Neuronal stem cell (in vitro differentiated cells): ENCODE measurements around the gene SDC3.

Experiments used
- DNase-seq: peaks from one replicate; pipeline ENCODE4 v3.0.0-alpha.2; 2013; ENCODE audit warnings: low spot score
- H2AFZ ChIP-seq: one replicate; pipeline ENCODE4 v1.6.1; 2013; ENCODE audit warnings: mild to moderate bottlenecking, low read length, inconsistent platforms
- H2AK5ac ChIP-seq: 2 replicates; pipeline ENCODE4 v1.6.1; 2013; ENCODE audit warnings: low read depth, mild to moderate bottlenecking, inconsistent platforms, low read length, moderate library complexity, mixed read lengths
- H2BK120ac ChIP-seq: 2 replicates; pipeline ENCODE4 v1.6.1; 2013; ENCODE audit warnings: low read depth, mild to moderate bottlenecking, inconsistent platforms, low read length, moderate library complexity, mixed read lengths
- H2BK12ac ChIP-seq: one replicate; pipeline ENCODE4 v1.6.1; 2013; ENCODE audit warnings: low read length, inconsistent platforms
- H2BK15ac ChIP-seq: 2 replicates; pipeline ENCODE4 v1.6.1; 2013; ENCODE audit warnings: mild to moderate bottlenecking, low read length, inconsistent platforms, mixed read lengths
- H2BK5ac ChIP-seq: one replicate; pipeline ENCODE4 v1.6.1; 2013; ENCODE audit warnings: inconsistent platforms, mild to moderate bottlenecking, low read length, moderate library complexity
- H3K14ac ChIP-seq: one replicate; pipeline ENCODE4 v1.6.1; 2013; ENCODE audit warnings: low read length, inconsistent platforms
- H3K18ac ChIP-seq: 2 replicates; pipeline ENCODE4 v1.6.1; 2013; ENCODE audit warnings: low read length, inconsistent platforms
- H3K23ac ChIP-seq: 2 replicates; pipeline ENCODE4 v1.6.1; 2013; ENCODE audit warnings: low read depth, mild to moderate bottlenecking, mixed read lengths, low read length, inconsistent platforms; ENCODE audit not compliant: poor library complexity
- H3K27ac ChIP-seq: replicated peaks from 3 replicates; pipeline ENCODE4 v1.5.1; 2013; ENCODE audit warnings: low read length, inconsistent platforms
- H3K27me3 ChIP-seq, 3 experiments: 2 replicates each; pipeline ENCODE4 v1.6.1; 2013; ENCODE audit warnings: low read length in 3 of 3, mild to moderate bottlenecking in 2 of 3, inconsistent platforms in 1 of 3, low read depth in 1 of 3, mixed read lengths in 1 of 3, moderate library complexity in 1 of 3; ENCODE audit not compliant: control insufficient read depth in 3 of 3, insufficient read depth in 3 of 3
- H3K36me3 ChIP-seq, 2 donors: replicated peaks in 1 of 2; 2 replicates each; pipeline ENCODE4 v1.6.1; 2013; ENCODE audit warnings: low read length in 2 of 2; ENCODE audit not compliant: control insufficient read depth in 2 of 2, insufficient read depth in 2 of 2
- H3K4ac ChIP-seq: 2 replicates; pipeline ENCODE4 v1.6.1; 2013; ENCODE audit warnings: inconsistent platforms, mild to moderate bottlenecking, low read length, moderate library complexity
- H3K4me1 ChIP-seq, 2 donors: 1 replicate in 1 of 2; 2 replicates in 1 of 2; pipeline ENCODE4 v1.6.1; 2013; ENCODE audit warnings: low read length in 2 of 2, low read depth in 1 of 2; ENCODE audit not compliant: control insufficient read depth in 2 of 2, insufficient read depth in 1 of 2
- H3K4me2 ChIP-seq: one replicate; pipeline ENCODE4 v1.6.1; 2013; ENCODE audit warnings: mild to moderate bottlenecking, low read length, inconsistent platforms; ENCODE audit not compliant: insufficient read depth, poor library complexity, severe bottlenecking
- H3K4me3 ChIP-seq, 2 donors: 2 replicates each; pipeline ENCODE4 v1.5.1; 2013; ENCODE audit warnings: low read length in 2 of 2, mild to moderate bottlenecking in 2 of 2, inconsistent platforms in 1 of 2, moderate library complexity in 1 of 2
- H3K79me1 ChIP-seq: one replicate; pipeline ENCODE4 v1.6.1; 2013; ENCODE audit warnings: low read depth, mild to moderate bottlenecking, inconsistent platforms, low read length, moderate library complexity
- H3K9ac ChIP-seq: one replicate; pipeline ENCODE4 v1.6.1; 2013; ENCODE audit warnings: mild to moderate bottlenecking, low read depth, low read length, inconsistent platforms; ENCODE audit not compliant: poor library complexity
- H3K9me3 ChIP-seq, 2 donors: replicated peaks in 1 of 2; 2 replicates each; pipeline versions ENCODE3 to v1.6.1; 2013; ENCODE audit warnings: low read length in 2 of 2, mild to moderate bottlenecking in 2 of 2, inconsistent platforms in 1 of 2, low read depth in 1 of 2, mixed read lengths in 1 of 2, moderate library complexity in 1 of 2; ENCODE audit not compliant: control insufficient read depth in 2 of 2, insufficient read depth in 1 of 2
- H4K8ac ChIP-seq: one replicate; pipeline ENCODE4 v1.6.1; 2013; ENCODE audit warnings: low read depth, mild to moderate bottlenecking, inconsistent platforms, low read length, moderate library complexity
- H4K91ac ChIP-seq: one replicate; pipeline ENCODE4 v1.6.1; 2013; ENCODE audit warnings: low read length, low read depth, mild to moderate bottlenecking, inconsistent platforms; ENCODE audit not compliant: poor library complexity
- WGBS, 2 donors: extraction: QIAGEN DNeasy Blood & Tissue Kit; methylation state at CpG; one replicate each; pipeline ENCODE4 v1.1.7; 2013; ENCODE audit warnings: missing lambda C conversion rate in 2 of 2, mixed read lengths in 1 of 2; ENCODE audit not compliant: insufficient read length in 2 of 2, insufficient replicate concordance in 1 of 2; ENCODE audit errors: extremely low coverage in 2 of 2; 5-methylcytosine and 5-hydroxymethylcytosine counted together

Gene SDC3

DNA sequence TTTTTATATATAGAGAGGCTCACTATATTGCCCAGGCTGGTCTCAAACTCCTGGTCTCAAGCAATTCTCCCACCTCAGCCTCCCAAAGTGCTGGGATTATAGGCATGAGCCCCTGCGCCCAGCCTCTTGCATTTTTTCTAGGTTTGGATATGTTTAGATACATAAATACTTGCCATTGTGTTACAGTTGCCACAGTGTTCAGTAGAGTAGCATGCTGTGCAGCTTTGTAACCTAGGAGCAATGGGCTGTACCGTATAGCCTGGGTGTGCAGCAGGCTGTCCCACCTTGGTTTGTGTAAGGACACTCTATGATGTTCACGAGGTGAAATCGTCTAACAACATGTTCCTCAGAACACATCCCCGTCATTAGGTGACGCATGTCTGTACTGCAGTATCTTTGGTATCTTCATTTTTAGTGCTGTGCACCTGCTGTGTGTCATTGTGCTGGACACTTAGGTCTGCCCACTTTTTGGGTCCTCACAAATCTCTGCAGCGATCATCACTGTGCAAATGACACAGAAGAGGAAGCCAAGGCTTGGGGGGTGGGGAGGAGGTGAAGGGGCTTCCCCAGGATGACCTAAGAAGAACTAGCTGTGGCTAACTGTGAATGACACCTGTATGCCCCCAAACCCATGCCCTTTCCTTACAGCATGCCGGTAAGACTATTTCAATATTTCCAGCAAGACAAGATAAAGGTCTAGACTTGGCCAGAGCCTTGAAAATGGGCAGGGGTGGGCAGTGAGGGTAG lies 44.5 kb downstream of the SDC3 start:
- no peak overlapping the region for H3K23ac ChIP-seq
- peak overlapping the region; percentile 48 for H2BK12ac ChIP-seq
- H3K4me1 ChIP-seq: peaks cover 9% of the 10 kb centered on the region in 2 donors
- no peak overlapping the region for H2BK5ac ChIP-seq
- no peaks in the 10 kb centered on the region for H3K9me3 ChIP-seq
- peak overlapping the region; percentile 72 for H4K8ac ChIP-seq
- H3K79me1 ChIP-seq: no peaks in the 10 kb centered on the region
- H3K18ac ChIP-seq: peak overlapping the region; percentile 55
- DNase-seq: no peak
- H3K14ac ChIP-seq: no peak overlapping the region
- peak overlapping the region; percentile 15 for H3K9ac ChIP-seq
- no peaks in the 10 kb centered on the region for H3K36me3 ChIP-seq
- no peak overlapping the region for H3K27ac ChIP-seq
- no peak overlapping the region for H2BK120ac ChIP-seq
- no peak overlapping the region for H4K91ac ChIP-seq
- no peaks in the 10 kb centered on the region for H3K27me3 ChIP-seq
- H2BK15ac ChIP-seq: no peak overlapping the region
- H2AFZ ChIP-seq: no peak overlapping the region
- no peak overlapping the region for H2AK5ac ChIP-seq
- no peak overlapping the region for H3K4me2 ChIP-seq
- no CpG with 5 or more reads among the region's 8 CpGs for WGBS, 2 donors
- no peak overlapping the region for H3K4ac ChIP-seq
- no peak overlapping the region for H3K4me3 ChIP-seq

- H3K79me1 ChIP-seq: no peaks in the 10 kb centered on the region
- no CpG with 5 or more reads among the region's 5 CpGs for WGBS, 2 donors
- no peak overlapping the region for H2BK12ac ChIP-seq
- no peak overlapping the region for H3K4ac ChIP-seq
- no peak overlapping the region for H4K91ac ChIP-seq
- no peak overlapping the region for H2BK120ac ChIP-seq
- H3K23ac ChIP-seq: no peak overlapping the region
- H3K9ac ChIP-seq: no peak overlapping the region
- no peak overlapping the region for H2BK15ac ChIP-seq
- no peak overlapping the region for H3K4me2 ChIP-seq
- H3K14ac ChIP-seq: no peak overlapping the region
- H3K4me1 ChIP-seq: peaks cover 11 to 26% of the 10 kb centered on the region in 2 donors
- no peaks in the 10 kb centered on the region for H3K27me3 ChIP-seq
- no peak overlapping the region for H2AFZ ChIP-seq
- no peak overlapping the region for H3K27ac ChIP-seq
- H3K36me3 ChIP-seq: no peaks in the 10 kb centered on the region
- H2BK5ac ChIP-seq: no peak overlapping the region
- H3K18ac ChIP-seq: no peak overlapping the region
- no peaks in the 10 kb centered on the region for H3K9me3 ChIP-seq
- no peak overlapping the region for H2AK5ac ChIP-seq
- H4K8ac ChIP-seq: no peak overlapping the region
- H3K4me3 ChIP-seq: no peak overlapping the region
- DNase-seq: no peak
Measured at GRCh38 chr1:30860320-30860652, 48.3 kb downstream of the SDC3 start.

- Histone ChIP-seq H3K18ac (peak overlapping the region; percentile 72), H4K91ac (no peak overlapping the region), H2AFZ (peak overlapping the region; percentile 37), H3K9me3 (no peaks in the 10 kb centered on the region), H3K9ac (no peak overlapping the region), H3K27me3 (no peaks in the 10 kb centered on the region), H2BK120ac (no peak overlapping the region), H3K14ac (peak overlapping the region; percentile 61), H3K4me3 (peak overlapping the region in 1 of 2 donors; percentile 33), H3K4me2 (no peak overlapping the region), H3K27ac (no peak overlapping the region), H2BK12ac (no peak overlapping the region), H3K23ac (no peak overlapping the region), H3K79me1 (no peaks in the 10 kb centered on the region), H2BK15ac (peak overlapping the region; percentile 69), H2AK5ac (no peak overlapping the region), H3K4ac (no peak overlapping the region), H2BK5ac (no peak overlapping the region), H3K36me3 (no peaks in the 10 kb centered on the region), H3K4me1 (peaks cover 14 to 28% of the 10 kb centered on the region in 2 donors), H4K8ac (no peak overlapping the region)
- no CpG with 5 or more reads among the region's 8 CpGs for WGBS, 2 donors
- DNase-seq: no peak
Measured at GRCh38 chr1:30857964-30858363, 50.6 kb downstream of the SDC3 start.

DNA sequence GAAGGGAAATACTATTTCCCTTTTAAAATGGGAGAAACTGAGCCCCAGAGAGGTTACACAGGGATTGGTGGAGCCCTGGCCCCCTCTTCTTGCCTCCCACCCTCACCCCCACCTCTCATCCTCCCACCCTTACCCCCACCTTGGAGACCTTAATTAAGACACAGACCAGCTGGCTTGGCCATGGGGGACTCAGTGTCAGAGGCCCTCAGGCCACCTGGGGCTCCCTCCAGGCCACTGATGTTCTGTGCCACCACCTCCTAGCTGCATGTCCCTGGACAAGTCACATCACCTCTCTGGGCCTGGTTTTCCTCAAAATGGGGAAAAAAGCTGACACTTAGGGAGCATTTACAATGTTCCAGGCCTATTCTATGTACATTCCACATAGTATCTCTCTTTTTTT lies 51.5 kb downstream of the SDC3 start:
- no peak overlapping the region for H2BK15ac ChIP-seq
- no peak overlapping the region for H3K4me2 ChIP-seq
- no peak overlapping the region for H3K18ac ChIP-seq
- no peak overlapping the region for H3K9ac ChIP-seq
- no peak for DNase-seq
- H3K9me3 ChIP-seq: no peaks in the 10 kb centered on the region
- no peak overlapping the region for H2BK120ac ChIP-seq
- no peak overlapping the region for H2BK5ac ChIP-seq
- H3K36me3 ChIP-seq: no peaks in the 10 kb centered on the region
- no peak overlapping the region for H4K91ac ChIP-seq
- H2AK5ac ChIP-seq: no peak overlapping the region
- no peak overlapping the region for H3K27ac ChIP-seq
- peaks cover 14 to 28% of the 10 kb centered on the region in 2 donors for H3K4me1 ChIP-seq
- H3K4me3 ChIP-seq: no peak overlapping the region
- no peaks in the 10 kb centered on the region for H3K79me1 ChIP-seq
- H3K14ac ChIP-seq: no peak overlapping the region
- no peak overlapping the region for H2BK12ac ChIP-seq
- H3K23ac ChIP-seq: no peak overlapping the region
- no peak overlapping the region for H4K8ac ChIP-seq
- no peak overlapping the region for H3K4ac ChIP-seq
- no peak overlapping the region for H2AFZ ChIP-seq
- no peaks in the 10 kb centered on the region for H3K27me3 ChIP-seq
